Measurements from ENCODE around the gene ABHD17A.

The ABHD17A gene

DNA sequence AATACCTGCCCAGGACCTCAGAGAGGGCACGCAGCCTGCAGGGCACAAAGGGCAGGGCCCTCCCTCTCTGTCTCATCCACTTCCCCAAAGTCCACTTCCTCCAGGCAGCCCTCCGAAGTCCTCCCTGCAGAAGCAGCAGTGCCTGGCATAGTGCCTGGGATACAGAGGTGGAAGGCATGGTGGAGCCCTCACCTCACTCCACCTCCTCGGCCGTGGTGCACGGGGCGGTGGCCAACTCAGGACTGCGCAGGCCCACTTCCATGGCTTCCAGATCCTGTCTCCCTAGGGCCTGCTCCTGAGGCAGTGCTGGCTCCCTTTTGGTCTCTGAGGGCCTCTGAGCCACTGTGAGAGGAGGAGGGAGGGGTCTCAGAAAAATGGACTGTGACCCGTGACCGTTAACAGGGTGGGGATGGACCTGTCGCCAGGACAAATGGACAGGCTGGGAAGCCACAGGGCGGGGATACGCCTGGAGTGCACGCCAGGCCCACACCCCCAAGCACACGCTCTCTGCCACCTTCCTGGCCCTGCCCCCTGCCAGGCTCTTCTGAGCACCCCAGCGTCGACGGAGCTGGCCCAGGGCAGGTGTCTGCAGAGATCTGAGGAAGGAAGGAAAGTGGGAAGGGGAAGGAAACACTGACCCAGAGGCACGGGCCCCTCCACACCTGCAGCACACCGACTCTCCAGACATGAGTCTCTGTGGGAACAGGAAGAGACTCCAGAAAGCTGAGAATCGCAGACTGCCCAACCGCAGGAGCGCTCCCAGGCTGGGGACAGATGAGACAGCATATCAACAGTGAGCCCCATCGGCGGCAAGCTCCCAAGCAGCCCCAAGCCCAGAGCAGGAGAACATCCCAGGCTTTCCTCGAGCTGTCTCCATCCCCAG, 45.4 kb downstream of the ABHD17A start:
- no peak for DNase-seq (ENCODE audit: low spot score)

DNA sequence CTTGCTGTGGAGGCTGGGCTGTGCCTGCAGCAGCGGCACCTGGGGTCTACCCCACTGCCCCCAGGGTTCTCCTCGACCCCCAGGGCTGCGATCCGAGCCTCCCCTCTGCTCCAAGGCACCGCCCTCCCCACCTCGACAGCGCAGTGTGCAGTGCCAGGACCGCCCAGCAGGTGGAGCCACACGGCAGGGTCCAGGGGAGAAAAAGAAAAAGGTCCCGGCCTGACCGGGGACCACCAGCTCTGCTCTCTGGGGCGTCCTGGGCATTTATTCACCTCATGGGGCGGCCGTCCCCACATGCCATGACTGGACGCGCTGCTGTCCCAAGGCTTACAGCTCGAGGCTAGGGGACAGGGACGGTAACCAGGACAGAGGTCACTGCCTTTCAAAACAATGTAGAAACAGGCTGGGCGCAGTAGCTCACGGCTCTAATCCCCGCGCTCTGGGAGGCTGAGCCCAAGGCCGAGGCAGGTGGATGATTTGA, 47.6 kb downstream of the ABHD17A start:
- DNase-seq (ENCODE audit: low spot score) = no peak

DNA sequence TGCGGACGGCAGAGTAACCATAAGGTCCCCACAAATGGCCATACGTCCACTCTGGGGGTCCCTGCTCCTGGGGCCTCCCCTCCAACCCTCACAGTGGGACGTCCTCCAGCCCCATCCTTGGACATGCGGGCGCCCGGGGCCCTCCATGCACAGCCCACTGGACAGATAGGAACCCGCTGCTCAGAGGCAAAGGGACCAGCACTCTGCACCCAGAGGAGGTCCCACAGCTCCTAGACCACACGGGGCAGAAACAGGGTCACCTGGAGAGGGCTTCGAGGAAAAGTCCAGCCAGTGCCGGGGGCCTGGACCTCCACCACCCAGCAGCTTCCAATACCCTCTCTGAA, 48.1 kb downstream of the ABHD17A start:
- DNase-seq (ENCODE audit: low spot score) = no peak

DNA sequence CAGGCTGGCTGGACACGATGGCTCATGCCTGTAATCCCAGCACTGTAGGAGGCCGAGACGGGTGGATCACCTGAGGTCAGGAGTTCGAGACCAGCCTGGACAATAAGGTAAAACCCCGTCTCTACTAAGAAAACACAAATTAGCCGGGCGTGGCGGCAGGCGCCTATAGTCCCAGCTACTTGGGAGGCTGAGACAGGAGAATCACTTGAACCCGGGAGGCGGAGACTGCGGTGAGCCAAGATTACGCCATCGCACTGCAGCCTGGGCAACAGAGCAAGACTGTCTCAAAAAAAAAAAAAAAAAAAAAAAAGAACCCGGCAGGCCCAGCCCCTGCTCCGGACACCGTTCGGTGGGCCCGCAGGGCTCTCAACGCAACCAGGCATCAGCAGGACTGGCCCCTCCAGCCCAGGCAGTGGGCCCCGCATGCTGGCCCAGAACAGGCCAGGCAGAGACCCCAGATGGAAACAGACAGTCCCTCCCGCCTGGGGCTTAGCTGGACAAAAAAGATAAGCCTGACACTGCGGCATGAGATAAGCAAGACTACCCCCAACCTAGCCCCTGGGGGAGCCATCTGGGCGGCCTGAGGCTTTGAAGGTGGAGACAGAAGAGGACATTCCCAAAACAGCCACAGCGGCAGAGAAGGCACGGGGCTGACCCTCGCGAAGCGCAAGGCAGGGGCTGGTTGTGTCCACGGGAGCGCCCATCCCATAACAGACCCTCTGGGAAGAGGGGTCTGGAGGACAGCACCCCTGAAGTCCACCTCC, 48.7 kb downstream of the ABHD17A start:
- no peak for DNase-seq (ENCODE audit: low spot score)

DNA sequence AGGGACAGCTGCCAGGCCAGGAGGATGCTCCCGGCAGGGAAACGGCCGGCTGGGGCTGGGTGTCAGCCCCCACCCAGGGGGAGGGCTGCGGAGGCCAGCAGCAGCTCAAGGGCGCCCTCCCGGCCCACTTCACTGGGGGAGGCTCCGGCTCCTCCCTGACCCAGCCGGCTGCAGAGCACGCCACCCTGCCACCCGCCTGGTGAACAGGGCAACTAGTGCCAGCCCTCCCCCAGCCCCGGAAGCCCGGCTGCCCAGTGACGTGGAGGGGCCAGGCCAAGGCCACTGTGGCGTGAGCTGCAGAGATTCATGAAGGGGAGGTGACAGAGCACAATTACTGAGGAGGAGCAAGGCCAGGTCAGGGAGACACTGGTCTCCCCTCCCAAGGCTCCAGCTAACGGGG, 51.8 kb downstream of the ABHD17A start:
- DNase-seq (ENCODE audit: low spot score) = no peak

DNA sequence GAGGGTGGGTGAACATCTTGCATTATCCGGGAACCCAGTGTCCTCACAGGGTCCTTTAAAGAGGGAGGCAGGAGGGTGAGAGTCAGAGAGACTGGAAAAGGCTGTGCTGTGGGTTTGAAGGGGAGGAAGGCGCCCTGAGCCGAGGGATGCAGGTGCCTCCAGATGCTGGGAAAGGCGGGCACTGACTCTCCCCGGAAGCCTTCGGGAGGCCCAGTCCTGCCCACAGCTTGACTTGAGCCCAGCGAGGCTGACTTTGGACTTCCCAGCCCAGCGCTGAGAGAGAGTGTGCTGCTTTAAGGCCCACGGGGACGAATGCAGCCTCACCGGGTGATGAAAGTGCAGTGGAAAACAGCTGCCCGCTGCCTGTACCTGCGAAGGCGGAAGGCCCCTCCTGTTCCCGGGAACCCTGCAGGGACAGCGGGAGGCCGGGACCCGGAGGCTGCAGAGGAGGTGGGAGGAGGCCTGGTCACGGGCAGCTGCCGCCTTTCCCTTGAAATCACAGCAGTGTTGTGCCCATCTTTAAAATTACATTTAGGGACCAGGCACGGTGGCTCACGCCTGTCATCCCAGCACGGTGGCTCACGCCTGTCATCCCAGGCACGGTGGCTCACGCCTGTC, 53.1 kb downstream of the ABHD17A start:
- DNase-seq (ENCODE audit: low spot score) = no peak

DNA sequence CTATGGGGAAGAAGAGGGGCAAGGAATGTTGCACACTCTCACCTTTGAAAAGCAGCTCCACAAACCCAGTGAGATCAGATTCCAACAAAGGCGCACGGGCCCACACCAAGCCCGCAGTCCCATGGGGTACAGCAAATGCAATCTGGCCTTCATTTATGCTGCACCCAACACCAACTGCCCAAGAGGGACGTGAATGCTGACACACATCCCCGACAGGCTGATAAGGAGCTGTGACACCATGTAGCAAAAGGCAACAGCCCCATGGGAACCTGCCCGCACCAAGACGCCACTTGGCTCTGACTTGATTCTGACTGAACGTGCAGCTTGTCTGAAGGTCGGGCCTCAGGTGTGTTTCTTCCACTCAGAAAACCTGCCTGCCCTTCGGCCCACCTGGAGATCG, 54.3 kb downstream of the ABHD17A start:
- no peak for DNase-seq (ENCODE audit: low spot score)

DNA sequence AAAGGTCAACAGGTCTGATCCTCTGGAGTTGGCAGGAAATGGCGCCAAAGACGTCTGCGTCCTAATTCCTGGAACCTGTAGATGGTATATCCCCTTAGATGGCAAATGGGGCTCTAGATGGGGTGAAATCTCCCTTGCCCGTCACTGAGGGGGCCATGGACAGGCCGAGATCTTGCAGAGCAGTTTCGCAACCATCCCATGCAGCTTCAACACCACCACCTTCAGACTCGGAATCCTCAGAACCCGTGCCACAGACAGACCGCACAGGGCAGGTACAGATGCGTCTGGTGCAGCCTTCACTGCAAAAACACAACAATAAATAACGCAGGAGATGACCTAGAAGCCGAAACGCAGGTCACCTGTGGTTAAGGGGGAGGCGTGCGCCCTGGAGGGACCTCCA, 54.7 kb downstream of the ABHD17A start:
- no peak for DNase-seq (ENCODE audit: low spot score)

DNA sequence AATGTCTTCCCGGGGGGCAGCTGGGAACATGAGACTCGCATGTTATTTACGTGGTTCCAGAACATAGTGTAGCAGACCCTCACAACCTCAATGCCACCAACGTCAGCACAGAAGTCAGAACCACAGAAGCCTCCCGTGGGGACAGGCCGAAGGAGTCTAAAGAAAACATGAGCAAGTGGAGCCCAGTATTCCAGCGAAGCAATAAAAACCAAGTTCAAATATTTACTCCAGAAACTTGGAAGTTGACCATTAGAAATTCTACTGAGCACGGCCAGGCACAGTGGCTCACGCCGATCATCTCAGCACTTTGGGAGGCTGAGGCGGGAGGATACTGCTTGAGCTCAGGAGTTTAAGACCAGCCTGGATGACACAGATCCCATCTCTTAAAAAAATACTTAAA, 55.3 kb downstream of the ABHD17A start:
- no peak for DNase-seq (ENCODE audit: low spot score)

DNA sequence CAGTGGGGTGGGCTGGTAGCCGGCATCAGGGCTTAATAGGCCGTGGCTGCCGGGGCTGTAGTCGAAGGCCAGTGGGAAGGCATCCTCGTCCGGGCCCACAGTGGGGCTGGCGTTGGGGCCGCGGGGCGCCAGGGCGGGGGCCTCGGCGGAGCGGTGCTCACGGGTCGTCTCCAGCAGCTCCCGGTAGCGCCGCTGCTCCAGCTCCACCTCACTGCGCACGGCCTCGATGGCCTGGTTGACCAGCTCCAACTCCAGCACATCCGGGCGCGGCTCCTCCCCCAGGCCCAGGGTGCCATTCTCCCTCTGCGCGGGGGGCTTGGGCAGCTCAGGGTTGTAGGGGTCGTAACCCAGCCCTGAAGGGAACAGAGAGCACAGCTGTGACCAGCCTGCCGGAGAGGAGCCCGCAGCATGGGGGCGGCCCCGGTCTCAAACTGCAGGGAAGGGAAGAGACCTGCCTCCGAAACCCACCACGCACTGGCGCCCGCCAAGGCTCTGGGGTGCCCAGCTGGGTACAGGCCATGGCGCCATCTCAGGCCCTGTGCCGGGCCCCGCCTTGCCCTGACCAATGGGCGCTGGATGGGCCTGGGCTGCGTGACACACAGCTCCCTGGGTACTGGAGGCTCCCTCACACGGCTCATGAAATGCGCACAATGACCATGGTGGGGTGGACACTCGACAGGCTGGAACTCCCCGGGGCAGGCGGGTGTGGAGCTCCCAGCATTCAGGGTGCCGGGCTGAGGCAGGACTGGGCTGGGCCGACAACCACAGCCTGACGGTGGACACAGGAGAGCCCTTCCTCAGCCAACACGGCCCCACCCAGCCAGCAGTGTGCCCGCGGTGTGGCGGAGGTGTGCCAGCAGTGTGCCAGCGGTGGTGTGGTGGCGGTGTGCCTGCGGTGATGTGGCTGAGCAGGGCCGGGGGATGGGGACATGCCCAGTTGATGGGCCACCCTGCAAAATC, 56.7 kb downstream of the ABHD17A start:
- DNase-seq (ENCODE audit: low spot score) = no peak

DNA sequence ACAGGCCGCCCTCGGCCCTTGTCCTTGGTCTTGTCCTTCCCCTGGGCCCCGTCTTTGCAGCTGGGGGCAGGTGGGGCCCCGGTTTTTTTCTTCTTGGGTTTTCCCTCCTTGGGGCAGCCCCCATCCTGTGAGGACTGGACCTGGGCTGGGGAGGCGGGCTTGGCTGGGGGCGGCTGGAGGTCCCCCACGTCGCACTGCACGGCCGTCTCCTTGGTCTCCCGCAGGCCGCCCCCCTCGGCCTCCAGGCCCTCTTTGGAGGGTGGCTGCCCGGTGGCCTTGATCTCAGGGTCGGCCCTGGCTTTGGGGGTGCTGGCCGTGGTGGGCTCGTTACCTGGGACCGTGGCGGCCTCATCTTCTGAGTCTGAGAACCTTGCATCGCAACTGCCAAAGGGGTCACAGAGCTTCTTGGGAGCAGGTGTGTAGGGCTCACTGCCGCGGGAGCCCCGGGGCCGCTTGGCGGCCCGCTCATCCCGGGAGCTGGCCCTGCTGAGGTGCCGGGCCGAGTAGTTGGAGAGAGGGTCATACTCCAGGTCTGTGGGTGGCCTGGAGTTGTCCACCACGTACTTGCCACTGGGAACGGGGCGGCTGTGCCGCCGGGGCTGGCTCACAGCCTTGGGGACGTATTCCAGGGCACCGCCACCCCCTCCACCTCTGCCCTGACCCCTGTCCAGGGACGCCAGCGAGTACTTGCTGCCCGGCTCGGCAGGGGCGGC, 57.6 kb downstream of the ABHD17A start:
- no peak for DNase-seq (ENCODE audit: low spot score)
